GM18520 (cell line): Measurements from ENCODE around the gene DNASE2B.
A peak's percentile ranks its signal among the peaks of the same experiment; 100 is the strongest.

Experiments
- ATAC-seq: cut with Tn5 transposase; IDR thresholded peaks from one replicate; pipeline ENCODE4 v1.9.1; 2021; ENCODE audit not compliant: unreplicated experiment

Gene DNASE2B

GRCh38 chr1:84398175-84399155, at the start of gene DNASE2B:
Gene DNASE2B (plus strand): TSS chr1:84398484. CDS start chr1:84398565, 81 bp downstream.
- no peak for ATAC-seq

GRCh38 chr1:84348759-84349158, 49.5 kb upstream of the DNASE2B start:
- no peak for ATAC-seq

- ATAC-seq = no peak
These were observed 48.2 kb upstream of the DNASE2B start for GRCh38 chr1:84350104-84350503.

DNA sequence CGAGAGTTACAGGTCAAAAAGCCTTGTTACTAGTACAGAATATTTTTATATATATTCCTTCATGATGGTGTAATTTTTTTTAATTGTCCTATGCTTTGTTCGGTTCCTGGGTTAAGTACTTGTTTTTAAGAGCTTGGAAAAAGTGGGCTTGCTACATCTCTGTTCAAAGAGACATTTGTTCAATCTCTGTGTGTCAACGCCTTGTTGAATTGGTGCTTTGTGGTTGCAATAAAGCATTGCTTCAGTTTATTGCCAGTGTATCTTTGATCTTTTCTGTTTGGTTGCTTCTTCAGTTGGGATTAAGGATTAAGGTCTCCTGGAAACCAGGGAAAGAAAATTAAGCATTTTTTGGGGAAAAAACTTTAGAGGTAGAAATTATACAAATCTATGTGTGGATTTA, 47.7 kb upstream of the DNASE2B start:
- ATAC-seq = no peak

GRCh38 chr1:84352298-84353106, 45.8 kb upstream of the DNASE2B start:
- no peak for ATAC-seq

- no peak for ATAC-seq
These were observed 44.6 kb upstream of the DNASE2B start for GRCh38 chr1:84353695-84354094.

GRCh38 chr1:84355556-84355955, 42.7 kb upstream of the DNASE2B start:
- ATAC-seq = no peak

- no peak for ATAC-seq
These were observed 41.4 kb upstream of the DNASE2B start for GRCh38 chr1:84356881-84357280.

DNA sequence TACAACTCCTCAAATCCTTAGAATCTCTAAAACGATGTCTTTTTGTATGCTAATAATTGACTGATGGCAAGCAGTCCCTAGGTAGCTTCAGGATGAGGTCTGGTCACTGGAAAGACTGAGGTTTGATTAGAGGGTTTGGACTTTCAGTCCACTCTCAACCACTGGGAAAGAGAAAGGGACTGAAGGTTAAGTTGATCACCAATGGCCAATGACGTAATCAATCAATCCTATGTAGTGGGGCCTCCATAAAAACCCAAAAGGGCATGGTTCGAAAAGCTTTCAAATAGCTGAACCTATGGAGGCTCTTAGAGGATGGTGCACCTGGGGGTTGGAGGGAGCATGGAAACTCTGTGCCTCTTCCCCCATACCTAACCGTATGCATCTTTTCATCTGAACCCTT, 39.6 kb upstream of the DNASE2B start:
- no peak for ATAC-seq

DNA sequence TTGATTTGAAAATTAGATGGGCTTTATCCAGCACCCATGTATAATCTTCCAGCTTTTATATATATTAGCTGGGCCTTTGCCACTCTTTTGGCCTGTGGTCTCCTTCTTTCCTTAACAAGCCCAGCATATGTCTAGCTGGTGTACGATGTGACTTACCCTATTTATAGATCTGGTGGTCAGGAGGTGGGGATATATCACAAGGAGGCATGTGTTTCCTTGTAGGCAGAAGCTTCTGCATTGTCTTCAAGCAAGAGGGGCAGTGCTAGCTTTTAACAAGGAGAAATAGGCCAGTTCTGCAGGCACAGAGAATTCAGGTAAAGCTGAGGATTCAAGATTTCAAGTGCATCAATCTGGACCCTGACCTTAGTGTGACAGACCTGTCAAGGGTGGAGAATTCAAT, 38.0 kb upstream of the DNASE2B start:
- ATAC-seq = no peak

DNA sequence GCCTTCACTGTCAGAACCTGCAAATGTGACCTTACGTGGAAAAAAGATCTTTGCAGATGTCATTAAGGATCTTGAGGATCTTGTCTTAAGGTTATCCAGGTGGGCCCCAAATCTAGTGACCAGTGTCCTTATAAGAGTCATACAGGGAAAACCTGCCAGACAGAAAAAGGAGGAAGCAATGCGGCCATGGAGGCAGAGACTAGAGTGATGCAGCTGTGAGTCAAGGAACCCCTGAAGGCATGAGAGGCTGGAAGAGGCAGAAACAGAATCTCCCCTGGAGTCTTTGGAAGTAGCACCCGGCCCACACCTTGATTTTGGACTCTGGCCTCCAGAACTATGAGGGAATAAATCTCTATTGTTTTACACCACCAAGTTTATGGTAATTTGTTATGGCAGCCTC, 36.5 kb upstream of the DNASE2B start:
- no peak for ATAC-seq

DNA sequence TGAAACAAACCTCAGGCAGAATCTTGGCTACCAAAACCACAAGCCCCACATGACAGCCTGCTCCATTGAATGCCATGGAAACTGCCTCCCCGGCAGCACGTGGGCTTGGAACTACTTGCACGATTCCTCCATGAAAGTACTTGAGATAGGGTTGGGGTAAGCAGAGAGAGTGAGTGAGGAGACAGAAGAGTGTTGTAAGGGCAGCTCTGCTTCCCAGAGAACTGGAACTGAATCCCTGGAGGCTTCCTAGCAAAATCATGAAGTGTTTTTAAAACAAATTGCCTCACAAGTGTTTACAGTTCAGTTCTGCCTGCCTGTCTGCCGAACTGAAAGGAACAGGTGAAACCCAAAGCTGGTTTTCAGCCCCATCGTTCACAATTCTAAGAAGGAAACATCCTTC, 35.3 kb upstream of the DNASE2B start:
- ATAC-seq = no peak

DNA sequence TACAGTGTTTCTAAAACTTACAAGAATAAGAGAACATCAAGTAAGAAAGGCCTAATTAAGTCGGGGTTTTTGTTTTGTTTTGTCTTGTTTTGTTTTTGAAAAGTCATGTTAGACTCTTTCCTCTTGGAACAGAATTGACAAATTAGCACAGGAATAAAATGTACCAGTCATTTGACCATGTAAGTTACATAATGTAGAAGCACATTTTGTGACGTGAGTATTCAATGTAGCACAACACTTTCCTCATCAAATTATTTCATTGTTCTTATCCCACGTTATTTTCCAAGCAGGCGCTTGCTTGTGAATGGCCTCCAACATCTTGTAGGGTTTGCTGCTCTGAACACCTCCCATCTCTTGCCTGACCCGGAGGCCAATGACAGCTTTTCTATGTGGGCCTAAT, 34.7 kb upstream of the DNASE2B start:
- ATAC-seq = no peak

GRCh38 chr1:84365225-84366221, 32.8 kb upstream of the DNASE2B start:
- peak; percentile 66 for ATAC-seq

DNA sequence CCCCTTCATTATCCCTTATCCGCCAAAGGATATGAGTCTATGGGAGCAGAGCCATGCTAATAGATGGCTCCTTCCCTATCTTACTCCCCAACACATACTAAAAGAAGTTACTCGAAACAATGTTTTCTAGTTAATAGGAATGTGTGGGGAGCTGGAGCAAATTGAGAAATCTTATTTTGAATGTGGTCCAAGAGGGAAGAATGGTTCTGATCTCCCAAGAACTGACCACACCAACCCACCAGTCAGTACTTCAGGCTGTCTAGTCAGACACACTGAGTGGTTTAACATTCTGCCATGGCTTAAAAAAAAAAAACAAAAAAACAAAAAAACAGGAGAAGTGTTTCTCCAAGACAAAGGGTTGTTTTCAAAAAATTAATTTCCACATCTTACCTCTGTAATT, 31.5 kb upstream of the DNASE2B start:
- no peak for ATAC-seq

- no peak for ATAC-seq
These were observed 31.1 kb upstream of the DNASE2B start for GRCh38 chr1:84367219-84367618.

GRCh38 chr1:84368441-84368840, 29.8 kb upstream of the DNASE2B start:
- ATAC-seq = no peak

DNA sequence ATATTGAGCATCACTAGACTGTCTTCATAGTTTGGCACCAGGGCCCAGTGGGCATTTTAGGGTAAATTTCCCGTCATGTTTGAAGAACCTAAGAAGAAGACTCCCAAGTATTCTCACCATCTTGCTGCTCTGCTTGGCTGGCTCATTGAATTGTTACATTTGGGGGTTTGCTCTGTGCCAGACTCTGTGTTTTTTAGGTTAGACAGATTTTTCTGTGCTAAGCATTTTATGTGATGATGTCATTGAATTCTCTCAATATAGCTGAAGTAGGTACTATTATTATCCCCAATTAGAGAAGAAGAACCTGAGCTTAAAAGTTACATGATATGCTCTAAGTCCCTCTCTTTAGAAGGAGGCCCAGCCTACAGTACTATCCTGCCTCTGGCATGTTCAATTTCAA, 28.0 kb upstream of the DNASE2B start:
- ATAC-seq = no peak

GRCh38 chr1:84370831-84371394, 27.4 kb upstream of the DNASE2B start:
- ATAC-seq = no peak

- no peak for ATAC-seq
These were observed 24.7 kb upstream of the DNASE2B start for GRCh38 chr1:84373436-84374141.
